ENCODE measurements around the gene REM1.

DNA sequence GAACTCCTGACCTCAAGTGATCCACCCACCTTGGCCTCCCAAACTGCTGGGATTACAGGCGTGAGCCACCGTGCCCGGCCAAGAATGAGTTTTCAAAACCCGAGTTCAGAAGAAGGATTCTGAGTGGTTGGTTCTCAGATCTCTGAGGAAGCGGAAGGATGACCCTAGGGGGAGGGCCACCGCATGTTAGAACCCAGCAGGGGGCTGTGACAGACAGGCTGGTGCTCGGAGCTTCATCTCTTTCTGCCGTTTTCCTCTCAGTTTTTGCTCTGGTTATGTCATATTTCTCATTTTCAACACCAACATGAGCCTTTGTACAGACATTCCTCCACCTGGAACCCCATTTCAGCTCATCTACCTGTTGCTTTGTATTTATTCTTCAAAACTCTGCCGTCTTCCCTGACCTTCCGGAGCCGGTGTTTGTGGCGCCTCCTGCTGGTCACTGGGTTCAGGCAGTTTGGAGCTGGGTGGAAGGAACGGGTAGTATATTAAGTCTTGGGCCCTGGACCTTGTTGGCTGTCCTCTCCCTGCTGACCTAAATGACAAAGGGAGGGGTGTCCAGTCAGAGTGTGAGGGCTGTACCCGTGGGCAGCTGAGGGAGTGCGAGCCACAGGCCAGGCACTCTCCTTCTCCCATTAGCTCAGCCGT, 35.0 kb upstream of the REM1 start, which contains the start of gene DEFB123:
- TF ChIP-seq ZNF184 (tag by site-specific recombination; IDR thresholded peaks at IDR 0.05) (no peak), ZNF664 (tag by site-specific recombination; IDR thresholded peaks at IDR 0.05) (no peak), CTCF (tag by site-specific recombination; IDR thresholded peaks at IDR 0.05) (peak; percentile 22; the same call in 1 of the 2 replicates)
- TF ChIP-seq, protein P1, sequence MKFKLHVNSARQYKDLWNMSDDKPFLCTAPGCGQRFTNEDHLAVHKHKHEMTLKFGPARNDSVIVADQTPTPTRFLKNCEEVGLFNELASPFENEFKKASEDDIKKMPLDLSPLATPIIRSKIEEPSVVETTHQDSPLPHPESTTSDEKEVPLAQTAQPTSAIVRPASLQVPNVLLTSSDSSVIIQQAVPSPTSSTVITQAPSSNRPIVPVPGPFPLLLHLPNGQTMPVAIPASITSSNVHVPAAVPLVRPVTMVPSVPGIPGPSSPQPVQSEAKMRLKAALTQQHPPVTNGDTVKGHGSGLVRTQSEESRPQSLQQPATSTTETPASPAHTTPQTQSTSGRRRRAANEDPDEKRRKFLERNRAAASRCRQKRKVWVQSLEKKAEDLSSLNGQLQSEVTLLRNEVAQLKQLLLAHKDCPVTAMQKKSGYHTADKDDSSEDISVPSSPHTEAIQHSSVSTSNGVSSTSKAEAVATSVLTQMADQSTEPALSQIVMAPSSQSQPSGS (tag by site-specific recombination; IDR thresholded peaks at IDR 0.05; ENCODE audit: low read depth), result no peak
- TF ChIP-seq, protein P2, sequence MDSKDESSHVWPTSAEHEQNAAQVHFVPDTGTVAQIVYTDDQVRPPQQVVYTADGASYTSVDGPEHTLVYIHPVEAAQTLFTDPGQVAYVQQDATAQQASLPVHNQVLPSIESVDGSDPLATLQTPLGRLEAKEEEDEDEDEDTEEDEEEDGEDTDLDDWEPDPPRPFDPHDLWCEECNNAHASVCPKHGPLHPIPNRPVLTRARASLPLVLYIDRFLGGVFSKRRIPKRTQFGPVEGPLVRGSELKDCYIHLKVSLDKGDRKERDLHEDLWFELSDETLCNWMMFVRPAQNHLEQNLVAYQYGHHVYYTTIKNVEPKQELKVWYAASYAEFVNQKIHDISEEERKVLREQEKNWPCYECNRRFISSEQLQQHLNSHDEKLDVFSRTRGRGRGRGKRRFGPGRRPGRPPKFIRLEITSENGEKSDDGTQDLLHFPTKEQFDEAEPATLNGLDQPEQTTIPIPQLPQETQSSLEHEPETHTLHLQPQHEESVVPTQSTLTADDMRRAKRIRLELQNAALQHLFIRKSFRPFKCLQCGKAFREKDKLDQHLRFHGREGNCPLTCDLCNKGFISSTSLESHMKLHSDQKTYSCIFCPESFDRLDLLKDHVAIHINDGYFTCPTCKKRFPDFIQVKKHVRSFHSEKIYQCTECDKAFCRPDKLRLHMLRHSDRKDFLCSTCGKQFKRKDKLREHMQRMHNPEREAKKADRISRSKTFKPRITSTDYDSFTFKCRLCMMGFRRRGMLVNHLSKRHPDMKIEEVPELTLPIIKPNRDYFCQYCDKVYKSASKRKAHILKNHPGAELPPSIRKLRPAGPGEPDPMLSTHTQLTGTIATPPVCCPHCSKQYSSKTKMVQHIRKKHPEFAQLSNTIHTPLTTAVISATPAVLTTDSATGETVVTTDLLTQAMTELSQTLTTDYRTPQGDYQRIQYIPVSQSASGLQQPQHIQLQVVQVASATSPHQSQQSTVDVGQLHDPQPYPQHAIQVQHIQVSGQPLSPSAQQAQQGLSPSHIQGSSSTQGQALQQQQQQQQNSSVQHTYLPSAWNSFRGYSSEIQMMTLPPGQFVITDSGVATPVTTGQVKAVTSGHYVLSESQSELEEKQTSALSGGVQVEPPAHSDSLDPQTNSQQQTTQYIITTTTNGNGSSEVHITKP (tag by site-specific recombination; IDR thresholded peaks at IDR 0.05), result no peak
